ENCODE results near the gene GALNT14. TPM values are rescaled to one million over a fixed set of nuclear protein-coding genes. Genes with fewer than 3 reads are reported as not detected.

GALNT14 gene
- total RNA-seq, 3 donors from 2014 or later: 0.75 TPM; not detected in 2

GRCh38 chr2:30963184-30963583, 175.1 kb downstream of the GALNT14 start:
- ATAC-seq: no peak
- intact Hi-C loops (cut with DNase I, micrococcal nuclease): no loop called here
- Histone ChIP-seq H3K4me1 (ENCODE audit: low read depth) (no peaks in the 10 kb centered on the region), H3K4me3 (no peak overlapping the region), H3K36me3 (ENCODE audit: low read depth) (no peaks in the 10 kb centered on the region), H3K9me3 (no peaks in the 10 kb centered on the region)
- DNase-seq: no peak
- no peak for TF ChIP-seq CTCF (IDR thresholded peaks at IDR 0.05)

GRCh38 chr2:30960213-30960612, 178.0 kb downstream of the GALNT14 start:
- Histone ChIP-seq H3K4me1 (ENCODE audit: low read depth) (no peaks in the 10 kb centered on the region), H3K9me3 (no peaks in the 10 kb centered on the region), H3K36me3 (ENCODE audit: low read depth) (no peaks in the 10 kb centered on the region), H3K4me3 (no peak overlapping the region)
- intact Hi-C loops (cut with DNase I, micrococcal nuclease): no loop called here
- ATAC-seq (no peak), DNase-seq (no peak)
- TF ChIP-seq CTCF (IDR thresholded peaks at IDR 0.05): no peak

GRCh38 chr2:30959653-30960052, 178.6 kb downstream of the GALNT14 start:
- H3K4me3 ChIP-seq: no peak overlapping the region
- no peaks in the 10 kb centered on the region for H3K4me1 ChIP-seq (ENCODE audit: low read depth)
- no peak for TF ChIP-seq CTCF (IDR thresholded peaks at IDR 0.05)
- H3K36me3 ChIP-seq (ENCODE audit: low read depth): no peaks in the 10 kb centered on the region
- H3K9me3 ChIP-seq: no peaks in the 10 kb centered on the region
- ATAC-seq (no peak), DNase-seq (no peak)
- intact Hi-C loops (cut with DNase I, micrococcal nuclease): no loop called here

GRCh38 chr2:30958918-30959265, 179.3 kb downstream of the GALNT14 start:
- ATAC-seq (no peak), DNase-seq (no peak)
- H3K4me1 ChIP-seq (ENCODE audit: low read depth): no peaks in the 10 kb centered on the region
- no peak for TF ChIP-seq CTCF (IDR thresholded peaks at IDR 0.05)
- H3K36me3 ChIP-seq (ENCODE audit: low read depth): no peaks in the 10 kb centered on the region
- no peak overlapping the region for H3K4me3 ChIP-seq
- intact Hi-C loops (cut with DNase I, micrococcal nuclease): no loop called here
- no peaks in the 10 kb centered on the region for H3K9me3 ChIP-seq

- no peaks in the 10 kb centered on the region for H3K36me3 ChIP-seq (ENCODE audit: low read depth)
- ATAC-seq (no peak), DNase-seq (no peak)
- H3K4me3 ChIP-seq: no peak overlapping the region
- H3K4me1 ChIP-seq (ENCODE audit: low read depth): no peaks in the 10 kb centered on the region
- H3K9me3 ChIP-seq: no peaks in the 10 kb centered on the region
- TF ChIP-seq CTCF (IDR thresholded peaks at IDR 0.05): no peak
- intact Hi-C loops (cut with DNase I, micrococcal nuclease): no loop called here
These were observed 179.9 kb downstream of the GALNT14 start for GRCh38 chr2:30958193-30958917.

GRCh38 chr2:30957591-30957990, 180.6 kb downstream of the GALNT14 start:
- no peak for TF ChIP-seq CTCF (IDR thresholded peaks at IDR 0.05)
- H3K9me3 ChIP-seq: no peaks in the 10 kb centered on the region
- intact Hi-C loops (cut with DNase I, micrococcal nuclease): no loop called here
- no peaks in the 10 kb centered on the region for H3K36me3 ChIP-seq (ENCODE audit: low read depth)
- no peak overlapping the region for H3K4me3 ChIP-seq
- peak; percentile 58 for ATAC-seq
- peak in 1 of 3 donors; percentile 3 for DNase-seq
- H3K4me1 ChIP-seq (ENCODE audit: low read depth): no peaks in the 10 kb centered on the region

All from mucosa of descending colon (tissue), 3 donors.